ENCODE measurements around the gene COX14.
"Not testable (repeated sequence)": the region's sequence is repeated elsewhere in the genome, so short reads cannot be mapped to it uniquely, and the experiment has no call there.

COX14 gene

GRCh38 chr12:50078281-50078680 is 33.8 kb upstream of the COX14 start:
- Mint-ChIP-seq H3K27me3 (peaks cover 3 to 45% of the 10 kb centered on the region in 2 donors), H3K9me3 (no peaks in the 10 kb centered on the region), H3K4me1 (peaks cover 6 to 14% of the 10 kb centered on the region in 2 donors), H3K4me3 (no peak overlapping the region), H3K27ac (no peak overlapping the region), H3K36me3 (no peaks in the 10 kb centered on the region)
- no peak for DNase-seq
- ATAC-seq (replicated peaks) = no peak

DNA sequence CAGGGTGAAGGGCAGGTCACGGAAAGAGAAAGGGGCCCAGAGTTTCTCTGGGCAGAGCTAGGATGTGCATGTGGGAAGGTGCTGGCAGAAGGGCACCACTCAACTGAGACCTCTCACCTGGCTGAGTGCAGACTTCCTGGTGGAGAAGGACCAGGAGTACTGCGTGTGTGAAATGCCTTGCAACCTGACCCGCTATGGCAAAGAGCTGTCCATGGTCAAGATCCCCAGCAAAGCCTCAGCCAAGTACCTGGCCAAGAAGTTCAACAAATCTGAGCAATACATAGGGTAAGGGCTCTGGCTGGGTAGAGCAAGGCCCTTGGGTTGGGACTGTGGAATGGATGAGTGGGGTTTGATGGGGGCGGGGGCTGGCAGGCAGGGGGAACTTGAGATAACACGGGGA is 32.3 kb upstream of the COX14 start:
- no peak for ATAC-seq (replicated peaks)
- H3K27me3 Mint-ChIP-seq = peaks cover 0 to 37% of the 10 kb centered on the region in 2 donors

DNA sequence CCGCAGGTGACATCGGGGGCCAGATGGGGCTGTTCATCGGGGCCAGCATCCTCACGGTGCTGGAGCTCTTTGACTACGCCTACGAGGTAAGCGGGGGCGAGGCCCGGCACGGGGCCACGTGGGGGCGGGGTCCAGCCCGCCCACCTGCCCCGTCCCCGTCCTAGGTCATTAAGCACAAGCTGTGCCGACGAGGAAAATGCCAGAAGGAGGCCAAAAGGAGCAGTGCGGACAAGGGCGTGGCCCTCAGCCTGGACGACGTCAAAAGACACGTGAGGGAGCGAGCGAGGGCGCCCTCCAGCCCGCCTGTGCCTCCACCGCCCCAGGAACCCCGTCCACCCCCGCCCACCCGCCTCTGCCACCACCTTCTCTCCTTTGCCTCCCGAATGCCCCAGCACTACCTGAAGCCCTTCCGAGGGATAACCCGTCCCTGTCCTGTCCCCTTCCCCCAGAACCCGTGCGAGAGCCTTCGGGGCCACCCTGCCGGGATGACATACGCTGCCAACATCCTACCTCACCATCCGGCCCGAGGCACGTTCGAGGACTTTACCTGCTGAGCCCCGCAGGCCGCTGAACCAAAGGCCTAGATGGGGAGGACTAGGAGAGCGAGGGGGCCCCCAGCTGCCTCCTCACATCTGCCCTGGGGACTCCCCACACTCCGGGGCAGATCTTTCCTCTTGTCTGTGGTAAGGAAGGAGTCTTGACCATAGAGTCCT is 30.8 kb upstream of the COX14 start:
- H3K9me3 Mint-ChIP-seq = no peaks in the 10 kb centered on the region
- DNase-seq (no peak), ATAC-seq (replicated peaks) (no peak)
- H3K27me3 Mint-ChIP-seq = peaks cover 0 to 31% of the 10 kb centered on the region in 2 donors
- no peak overlapping the region for H3K4me3 Mint-ChIP-seq
- H3K36me3 Mint-ChIP-seq = no peaks in the 10 kb centered on the region
- no peak overlapping the region for H3K27ac Mint-ChIP-seq
- peaks cover 9 to 23% of the 10 kb centered on the region in 2 donors for H3K4me1 Mint-ChIP-seq

More for the DNA sequence above, 32.3 kb upstream of the COX14 start:
- H3K9me3 Mint-ChIP-seq = no peaks in the 10 kb centered on the region
- no peak overlapping the region for H3K4me3 Mint-ChIP-seq
- H3K27ac Mint-ChIP-seq = no peak overlapping the region
- H3K36me3 Mint-ChIP-seq = no peaks in the 10 kb centered on the region
- H3K4me1 Mint-ChIP-seq = peaks cover 9 to 20% of the 10 kb centered on the region in 2 donors
- DNase-seq = no peak

DNA sequence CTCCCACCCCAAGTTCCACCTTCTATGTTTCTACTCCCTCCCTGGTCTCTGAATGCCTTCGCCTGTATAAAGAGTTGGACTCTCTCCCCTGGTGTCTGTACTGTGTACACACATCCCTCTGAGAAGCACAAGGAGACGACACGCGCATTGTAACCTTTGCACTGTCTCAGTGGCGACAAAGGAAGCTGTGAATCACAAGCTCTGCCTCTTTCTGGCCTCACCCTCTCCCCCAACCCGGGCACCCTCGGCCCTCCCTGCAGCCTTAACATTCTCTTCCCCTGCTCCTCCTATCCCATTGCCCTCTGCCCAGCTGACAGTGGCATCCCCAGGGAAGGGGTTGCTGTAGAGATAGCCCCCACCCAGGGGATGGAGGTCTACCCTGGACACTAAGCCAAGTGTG is 29.4 kb upstream of the COX14 start:
- H3K27ac Mint-ChIP-seq = no peak overlapping the region
- ATAC-seq (replicated peaks) (no peak), DNase-seq (no peak)
- H3K4me1 Mint-ChIP-seq = peaks cover 18 to 37% of the 10 kb centered on the region in 2 donors
- H3K27me3 Mint-ChIP-seq = peaks cover 0 to 18% of the 10 kb centered on the region in 2 donors
- H3K9me3 Mint-ChIP-seq = no peaks in the 10 kb centered on the region
- H3K4me3 Mint-ChIP-seq = no peak overlapping the region
- peaks cover 0 to 7% of the 10 kb centered on the region in 2 donors for H3K36me3 Mint-ChIP-seq

- Mint-ChIP-seq H3K36me3 (peaks cover 0 to 7% of the 10 kb centered on the region in 2 donors), H3K4me1 (peaks cover 23 to 44% of the 10 kb centered on the region in 2 donors), H3K4me3 (peak overlapping the region; percentile 72 to 85), H3K27me3 (peaks cover 0 to 13% of the 10 kb centered on the region in 2 donors), H3K27ac (peak overlapping the region; percentile 93), H3K9me3 (no peaks in the 10 kb centered on the region)
- ATAC-seq (replicated peaks) (no peak), DNase-seq (no peak)
Observed at GRCh38 chr12:50083301-50083700, 28.7 kb upstream of the COX14 start.

DNA sequence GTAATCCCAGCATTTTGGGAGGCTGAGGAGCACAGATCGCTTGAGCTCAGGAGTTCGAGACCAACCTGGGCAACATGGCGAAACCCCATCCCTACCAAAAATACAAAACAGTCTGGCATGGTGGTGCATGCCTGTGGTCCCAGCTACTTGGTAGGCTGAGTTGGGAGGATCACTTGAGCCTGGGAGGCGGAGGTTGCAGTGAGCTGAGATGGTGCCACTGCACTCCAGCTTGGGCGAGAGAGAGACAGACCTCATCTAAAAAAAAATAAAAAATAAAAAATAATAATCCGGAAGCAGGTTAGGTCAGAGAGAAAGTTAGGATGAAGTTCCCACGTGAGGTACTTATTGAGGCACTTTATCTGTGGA is 27.6 kb upstream of the COX14 start:
- not testable (repeated sequence) for ATAC-seq (replicated peaks); H3K27me3 Mint-ChIP-seq; DNase-seq; H3K9me3 Mint-ChIP-seq; H3K36me3 Mint-ChIP-seq
- Mint-ChIP-seq H3K27ac (peak overlapping the region; percentile 98), H3K4me3 (peak overlapping the region; percentile 96), H3K4me1 (peaks cover 26 to 49% of the 10 kb centered on the region in 2 donors)

GRCh38 chr12:50084775-50085614 is 27.0 kb upstream of the COX14 start, which contains the start of gene SMARCD1:
TSS of gene SMARCD1 (plus strand) at chr12:50085342. CDS start at chr12:50085370, 28 bp downstream.
- peak within 1 kb of the TSS; percentile 96 for H3K4me3 Mint-ChIP-seq
- H3K27ac Mint-ChIP-seq = peak within 1 kb of the TSS; percentile 98
- DNase-seq (peak; percentile 82), ATAC-seq (replicated peaks) (peak; percentile 92 to 94)
- peaks cover 0 to under 1% of the 10 kb centered on the region in 2 donors for H3K27me3 Mint-ChIP-seq
- no peaks in the 10 kb centered on the region for H3K9me3 Mint-ChIP-seq
- H3K4me1 Mint-ChIP-seq = peaks cover 26 to 49% of the 10 kb centered on the region in 2 donors
- peaks cover under 1 to 13% of the 10 kb centered on the region in 2 donors for H3K36me3 Mint-ChIP-seq

DNA sequence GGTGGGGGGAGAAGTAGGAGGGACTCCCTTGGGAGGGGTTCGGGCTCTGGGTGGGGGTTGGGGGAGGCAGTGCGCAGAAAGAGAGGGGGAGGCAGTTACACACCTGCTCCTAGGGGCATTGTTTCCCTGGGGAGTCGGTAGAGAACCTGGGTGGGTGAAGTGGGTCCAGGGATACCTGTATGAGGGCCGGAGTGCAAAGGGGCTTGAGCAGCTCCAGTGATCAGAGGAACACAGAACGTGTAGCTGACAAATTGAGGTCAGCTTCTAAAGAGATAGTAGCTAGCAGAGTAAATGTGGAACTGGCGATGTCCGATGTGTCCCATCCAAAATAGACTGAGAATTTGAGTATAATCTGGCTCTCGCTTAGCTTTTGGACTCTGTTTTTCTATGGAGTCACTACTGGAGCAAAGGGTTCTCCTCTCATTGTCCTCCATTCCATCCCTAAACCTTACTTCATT is 26.4 kb upstream of the COX14 start:
- Mint-ChIP-seq H3K4me3 (peak overlapping the region; percentile 96), H3K36me3 (peaks cover 5 to 16% of the 10 kb centered on the region in 2 donors), H3K9me3 (no peaks in the 10 kb centered on the region), H3K4me1 (peaks cover 26 to 49% of the 10 kb centered on the region in 2 donors), H3K27ac (peak overlapping the region; percentile 98), H3K27me3 (no peaks in the 10 kb centered on the region)
- peak in 1 of 2 donors; percentile 22 for ATAC-seq (replicated peaks)
- DNase-seq = no peak

DNA sequence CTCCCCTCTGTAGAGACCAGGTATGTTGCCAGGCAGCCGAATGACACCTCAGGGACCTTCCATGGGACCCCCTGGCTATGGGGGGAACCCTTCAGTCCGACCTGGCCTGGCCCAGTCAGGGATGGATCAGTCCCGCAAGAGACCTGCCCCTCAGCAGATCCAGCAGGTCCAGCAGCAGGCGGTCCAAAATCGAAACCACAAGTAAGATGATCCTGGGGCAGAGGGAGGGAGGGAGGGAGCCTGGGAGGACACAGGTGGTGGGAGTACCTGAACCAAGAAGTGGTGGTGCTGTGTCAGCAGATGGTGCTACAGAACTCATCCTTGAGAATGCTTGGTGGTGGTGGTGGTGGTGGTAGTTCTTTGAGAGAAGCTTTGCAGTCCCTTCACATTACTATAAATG is 25.9 kb upstream of the COX14 start:
- DNase-seq (no peak), ATAC-seq (replicated peaks) (no peak)
- Mint-ChIP-seq H3K4me3 (peak overlapping the region; percentile 96), H3K27ac (peak overlapping the region; percentile 98), H3K4me1 (peaks cover 26 to 49% of the 10 kb centered on the region in 2 donors), H3K36me3 (peaks cover 8 to 19% of the 10 kb centered on the region in 2 donors), H3K9me3 (no peaks in the 10 kb centered on the region), H3K27me3 (no peaks in the 10 kb centered on the region)

GRCh38 chr12:50087151-50087550 is 24.9 kb upstream of the COX14 start:
- peaks cover 12 to 23% of the 10 kb centered on the region in 2 donors for H3K36me3 Mint-ChIP-seq
- DNase-seq (no peak), ATAC-seq (replicated peaks) (no peak)
- no peaks in the 10 kb centered on the region for H3K9me3 Mint-ChIP-seq
- H3K27me3 Mint-ChIP-seq = no peaks in the 10 kb centered on the region
- H3K27ac Mint-ChIP-seq = no peak overlapping the region
- H3K4me3 Mint-ChIP-seq = no peak overlapping the region
- peaks cover 26 to 41% of the 10 kb centered on the region in 2 donors for H3K4me1 Mint-ChIP-seq

DNA sequence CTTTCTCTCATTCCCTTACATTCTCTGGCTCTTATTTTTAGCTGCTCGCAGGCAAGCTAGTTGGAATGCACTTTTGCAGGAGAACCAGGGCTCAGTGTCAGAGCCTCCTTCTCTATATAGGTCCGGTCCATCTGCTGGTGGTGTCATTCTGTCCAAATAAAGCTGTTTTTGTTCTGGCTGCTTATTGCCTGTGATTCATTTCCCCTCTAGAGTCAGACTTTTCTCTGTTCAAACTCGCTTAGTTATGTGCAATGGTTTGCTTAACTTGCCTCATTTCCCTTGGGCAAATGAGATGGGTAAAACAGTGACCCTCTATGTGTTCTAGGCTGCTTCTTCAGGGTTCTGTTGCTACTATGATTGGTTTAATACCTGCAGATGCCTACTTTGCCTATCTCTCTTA is 24.0 kb upstream of the COX14 start:
- no peak for ATAC-seq (replicated peaks)
- Mint-ChIP-seq H3K27me3 (no peaks in the 10 kb centered on the region), H3K4me3 (no peak overlapping the region), H3K4me1 (peaks cover 26 to 41% of the 10 kb centered on the region in 2 donors), H3K9me3 (no peaks in the 10 kb centered on the region), H3K27ac (peak overlapping the region; percentile 57), H3K36me3 (peaks cover 17 to 23% of the 10 kb centered on the region in 2 donors)
- DNase-seq = no peak

GRCh38 chr12:50088577-50089335 is 23.3 kb upstream of the COX14 start:
- Mint-ChIP-seq H3K27me3 (no peaks in the 10 kb centered on the region), H3K9me3 (no peaks in the 10 kb centered on the region), H3K4me1 (peaks cover 23 to 35% of the 10 kb centered on the region in 2 donors), H3K36me3 (peaks cover 21 to 23% of the 10 kb centered on the region in 2 donors), H3K27ac (no peak overlapping the region), H3K4me3 (no peak overlapping the region)
- DNase-seq = peak; percentile 41
- ATAC-seq (replicated peaks) = peak; percentile 27 to 35

- ATAC-seq (replicated peaks) = no peak
- DNase-seq = no peak
- H3K4me1 Mint-ChIP-seq = peaks cover 23 to 35% of the 10 kb centered on the region in 2 donors
- no peak overlapping the region for H3K4me3 Mint-ChIP-seq
- H3K27ac Mint-ChIP-seq = no peak overlapping the region
- no peaks in the 10 kb centered on the region for H3K27me3 Mint-ChIP-seq
- H3K36me3 Mint-ChIP-seq = peaks cover 22 to 26% of the 10 kb centered on the region in 2 donors
- H3K9me3 Mint-ChIP-seq = no peaks in the 10 kb centered on the region
Observed at GRCh38 chr12:50089730-50090129, 22.3 kb upstream of the COX14 start.

GRCh38 chr12:50090391-50090790 is 21.6 kb upstream of the COX14 start:
- Mint-ChIP-seq H3K4me1 (peaks cover 23 to 34% of the 10 kb centered on the region in 2 donors), H3K36me3 (peaks cover 22 to 32% of the 10 kb centered on the region in 2 donors), H3K27ac (no peak overlapping the region), H3K9me3 (no peaks in the 10 kb centered on the region), H3K27me3 (no peaks in the 10 kb centered on the region), H3K4me3 (no peak overlapping the region)
- ATAC-seq (replicated peaks) = no peak
- DNase-seq = no peak
